Renal cortical epithelial cell (primary cell): ENCODE data around the gene FGD3. TPM values are rescaled to one million over a fixed set of nuclear protein-coding genes. Genes with fewer than 3 reads are reported as not detected.

ENCODE experiments used
- DNase-seq: peaks from one replicate; pipeline ENCODE4 v3.0.0-alpha.2; 2011; ENCODE audit warnings: low read depth
- total RNA-seq: library from RNA; depleted of rRNA; stranded (reverse); fragments of >200 nt; gene quantifications from 2 replicates; pipeline ENCODE4 v1.2.3, GENCODE V29; 2014

The FGD3 gene
- total RNA-seq, 1 donor from 2014 or later = 0.35 TPM

- DNase-seq = no peak
Measured at GRCh38 chr9:93052791-93053540, 105.6 kb downstream of the FGD3 start.

GRCh38 chr9:93053781-93054331 is 106.5 kb downstream of the FGD3 start:
- DNase-seq = no peak

- no peak for DNase-seq
Measured at GRCh38 chr9:93054758-93055704, 107.7 kb downstream of the FGD3 start.

- DNase-seq = no peak
Measured at GRCh38 chr9:93057042-93057702, 109.8 kb downstream of the FGD3 start.

GRCh38 chr9:93057703-93058354 is 110.5 kb downstream of the FGD3 start:
- no peak for DNase-seq

GRCh38 chr9:93058355-93059010 is 111.2 kb downstream of the FGD3 start, which contains the start of gene SUSD3:
TSS of gene SUSD3 (plus strand) at chr9:93058701. CDS start at chr9:93058743, 42 bp downstream.
- peak; percentile 78 for DNase-seq

- no peak for DNase-seq
Measured at GRCh38 chr9:93059011-93059714, 111.8 kb downstream of the FGD3 start.

- DNase-seq = no peak
Measured at GRCh38 chr9:93059715-93060578, 112.6 kb downstream of the FGD3 start.

- DNase-seq = peak; percentile 28
Measured at GRCh38 chr9:93060746-93061259, 113.5 kb downstream of the FGD3 start.

GRCh38 chr9:93061260-93061751 is 114.0 kb downstream of the FGD3 start:
- DNase-seq = no peak

GRCh38 chr9:93061791-93062763 is 114.8 kb downstream of the FGD3 start:
- DNase-seq = peak; percentile 69

GRCh38 chr9:93064392-93065134 is 117.2 kb downstream of the FGD3 start:
- DNase-seq = peak; percentile 64

- DNase-seq = no peak
Measured at GRCh38 chr9:93065135-93065720, 117.9 kb downstream of the FGD3 start.

GRCh38 chr9:93066978-93067603 is 119.8 kb downstream of the FGD3 start:
- peak; percentile 50 for DNase-seq

- DNase-seq = no peak
Measured at GRCh38 chr9:93068956-93069355, 121.6 kb downstream of the FGD3 start.

GRCh38 chr9:93071464-93071863 is 124.1 kb downstream of the FGD3 start:
- no peak for DNase-seq
